MM.1S (cell line): ENCODE results near the gene CIT.

Source experiments
- CTCF ChIP-seq: fragments of 300-600 bp; sonication (generic); IDR thresholded peaks from 2 replicates; pipeline ENCODE4 v1.5.1; 2016; ENCODE audit warnings: antibody characterized with exemption, low read length, mixed read lengths
- EZH2phosphoT487 ChIP-seq: fragments of 300-600 bp; sonication (generic); IDR thresholded peaks from 2 replicates; pipeline ENCODE4 v1.6.1; 2018; ENCODE audit warnings: antibody characterized with exemption, low read length

- no peak for TF ChIP-seq CTCF
- no peak for TF ChIP-seq EZH2phosphoT487
Measured at GRCh38 chr12:119825262-119825661, 51.9 kb downstream of the CIT start.
